CD4-positive, alpha-beta T cell (primary cell): ENCODE results near the gene SLIRP. TPM values are rescaled to one million over a fixed set of nuclear protein-coding genes. Genes with fewer than 3 reads are reported as not detected.

Experiments
- ATAC-seq: fragments of 200-7000 bp; cut with Tn5 transposase; one replicate; pipeline ENCODE4 v1.10.0; 2022; ENCODE audit warnings: mild to moderate bottlenecking; ENCODE audit not compliant: poor library complexity
- CTCF ChIA-PET: fragments of 350-600 bp; sonication (Branson Sonifier 250); formaldehyde crosslinking; loops from one replicate; lab custom pipeline; 2021; ENCODE audit warnings: antibody characterized with exemption, inconsistent platforms; lab: Charles Lee
- POLR2A ChIA-PET: fragments of 350-600 bp; sonication (Branson Sonifier 250); formaldehyde crosslinking; loops from one replicate; lab custom pipeline; 2021; ENCODE audit warnings: antibody characterized with exemption, inconsistent platforms; lab: Charles Lee
- DNase-seq, 14 experiments: peaks; one replicate each; pipeline ENCODE4 v3.0.0-alpha.2; 2013 to 2020; ENCODE audit warnings: mixed read lengths in 2 of 14
- H3K27ac ChIP-seq, 2 donors: one replicate each; pipeline versions ENCODE4 v1.5.1 to v1.7.0; 2013; ENCODE audit warnings: low read length in 2 of 2, low read depth in 1 of 2, mild to moderate bottlenecking in 1 of 2
- H3K27me3 ChIP-seq, 2 experiments: 1 replicate in 1 of 2; 2 replicates in 1 of 2; pipeline versions ENCODE4 v1.6.1 to v1.7.0; 2013; ENCODE audit warnings: low read length in 2 of 2, control low read depth in 1 of 2, mild to moderate bottlenecking in 1 of 2, moderate library complexity in 1 of 2; ENCODE audit not compliant: insufficient read depth in 2 of 2, control insufficient read depth in 1 of 2
- H3K36me3 ChIP-seq: one replicate; pipeline ENCODE4 v1.6.1; 2013; ENCODE audit warnings: low read length, control low read depth; ENCODE audit not compliant: insufficient read depth
- H3K4me1 ChIP-seq: one replicate; pipeline ENCODE4 v1.6.1; 2013; ENCODE audit warnings: low read length, control low read depth; ENCODE audit not compliant: insufficient read depth
- H3K4me3 ChIP-seq: one replicate; pipeline ENCODE4 v1.5.1; 2013; ENCODE audit warnings: mild to moderate bottlenecking, low read length, moderate library complexity
- H3K9me3 ChIP-seq, 2 experiments: 1 replicate in 1 of 2; 2 replicates in 1 of 2; pipeline versions ENCODE4 v1.6.1 to v1.7.0; 2013; ENCODE audit warnings: low read length in 2 of 2, mild to moderate bottlenecking in 2 of 2, control low read depth in 1 of 2, moderate library complexity in 1 of 2; ENCODE audit not compliant: control insufficient read depth in 1 of 2, insufficient read depth in 1 of 2
- H3K27ac Mint-ChIP-seq: one replicate; pipeline ENCODE4 v1.8.0; 2020; ENCODE audit warnings: mixed read lengths
- H3K27me3 Mint-ChIP-seq: one replicate; pipeline ENCODE4 v1.8.0; 2021; ENCODE audit warnings: mixed read lengths
- H3K36me3 Mint-ChIP-seq: one replicate; pipeline ENCODE4 v1.8.0; 2021; ENCODE audit warnings: low read depth, mixed read lengths
- H3K4me1 Mint-ChIP-seq: one replicate; pipeline ENCODE4 v1.8.0; 2021; ENCODE audit warnings: low read depth, mixed read lengths
- H3K4me3 Mint-ChIP-seq: one replicate; pipeline ENCODE4 v1.8.0; 2020; ENCODE audit warnings: mild to moderate bottlenecking, mixed read lengths
- H3K9me3 Mint-ChIP-seq: one replicate; pipeline ENCODE4 v1.8.0; 2020; ENCODE audit warnings: mixed read lengths
- intact Hi-C, 2 experiments: fragments of 100-400 bp; cut with DNase I in 1 of 2; cut with micrococcal nuclease in 1 of 2; formaldehyde crosslinking; loops; one replicate each; pipeline versions ENCODE4 v1.15.1 to v1.9.0; 2023 to 2025; cut with DNase I, micrococcal nuclease
- total RNA-seq, 174 experiments: library from RNA in 2 of 174; stranded (reverse) in 2 of 174; gene quantifications; one replicate each; pipeline ENCODE4 v1.2.3 and lab custom pipeline; 2021 to 2026
- TF ChIP-seq, protein P1 (sequence below): fragments of 200-600 bp; IDR thresholded peaks from one replicate; pipeline ENCODE4 v1.8.0; 2022; ENCODE audit warnings: antibody characterized with exemption, mild to moderate bottlenecking

The SLIRP gene
- total RNA-seq, 2 experiments from 2014 or later = 46.8 to 49.7 TPM

- peak overlapping the region; percentile 4 for H3K27ac Mint-ChIP-seq
- no peaks in the 10 kb centered on the region for H3K9me3 Mint-ChIP-seq
- Histone ChIP-seq H3K4me1 (no peaks in the 10 kb centered on the region), H3K4me3 (no peak overlapping the region), H3K36me3 (peaks cover 97% of the 10 kb centered on the region), H3K27me3 (no peaks in the 10 kb centered on the region), H3K27ac (no peak overlapping the region), H3K9me3 (no peaks in the 10 kb centered on the region)
- ATAC-seq (no peak), DNase-seq (no peak)
- no peaks in the 10 kb centered on the region for H3K4me1 Mint-ChIP-seq
- CTCF ChIA-PET = no interaction called here
- intact Hi-C loops = no loop called here
- H3K4me3 Mint-ChIP-seq = no peak overlapping the region
- no peaks in the 10 kb centered on the region for H3K27me3 Mint-ChIP-seq
- peaks cover 96% of the 10 kb centered on the region for H3K36me3 Mint-ChIP-seq
- TF ChIP-seq, protein P1, sequence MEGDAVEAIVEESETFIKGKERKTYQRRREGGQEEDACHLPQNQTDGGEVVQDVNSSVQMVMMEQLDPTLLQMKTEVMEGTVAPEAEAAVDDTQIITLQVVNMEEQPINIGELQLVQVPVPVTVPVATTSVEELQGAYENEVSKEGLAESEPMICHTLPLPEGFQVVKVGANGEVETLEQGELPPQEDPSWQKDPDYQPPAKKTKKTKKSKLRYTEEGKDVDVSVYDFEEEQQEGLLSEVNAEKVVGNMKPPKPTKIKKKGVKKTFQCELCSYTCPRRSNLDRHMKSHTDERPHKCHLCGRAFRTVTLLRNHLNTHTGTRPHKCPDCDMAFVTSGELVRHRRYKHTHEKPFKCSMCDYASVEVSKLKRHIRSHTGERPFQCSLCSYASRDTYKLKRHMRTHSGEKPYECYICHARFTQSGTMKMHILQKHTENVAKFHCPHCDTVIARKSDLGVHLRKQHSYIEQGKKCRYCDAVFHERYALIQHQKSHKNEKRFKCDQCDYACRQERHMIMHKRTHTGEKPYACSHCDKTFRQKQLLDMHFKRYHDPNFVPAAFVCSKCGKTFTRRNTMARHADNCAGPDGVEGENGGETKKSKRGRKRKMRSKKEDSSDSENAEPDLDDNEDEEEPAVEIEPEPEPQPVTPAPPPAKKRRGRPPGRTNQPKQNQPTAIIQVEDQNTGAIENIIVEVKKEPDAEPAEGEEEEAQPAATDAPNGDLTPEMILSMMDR = no peak
- POLR2A ChIA-PET = no interaction called here
Measured at GRCh38 chr14:77730976-77731497, 23.1 kb downstream of the SLIRP start.

DNA sequence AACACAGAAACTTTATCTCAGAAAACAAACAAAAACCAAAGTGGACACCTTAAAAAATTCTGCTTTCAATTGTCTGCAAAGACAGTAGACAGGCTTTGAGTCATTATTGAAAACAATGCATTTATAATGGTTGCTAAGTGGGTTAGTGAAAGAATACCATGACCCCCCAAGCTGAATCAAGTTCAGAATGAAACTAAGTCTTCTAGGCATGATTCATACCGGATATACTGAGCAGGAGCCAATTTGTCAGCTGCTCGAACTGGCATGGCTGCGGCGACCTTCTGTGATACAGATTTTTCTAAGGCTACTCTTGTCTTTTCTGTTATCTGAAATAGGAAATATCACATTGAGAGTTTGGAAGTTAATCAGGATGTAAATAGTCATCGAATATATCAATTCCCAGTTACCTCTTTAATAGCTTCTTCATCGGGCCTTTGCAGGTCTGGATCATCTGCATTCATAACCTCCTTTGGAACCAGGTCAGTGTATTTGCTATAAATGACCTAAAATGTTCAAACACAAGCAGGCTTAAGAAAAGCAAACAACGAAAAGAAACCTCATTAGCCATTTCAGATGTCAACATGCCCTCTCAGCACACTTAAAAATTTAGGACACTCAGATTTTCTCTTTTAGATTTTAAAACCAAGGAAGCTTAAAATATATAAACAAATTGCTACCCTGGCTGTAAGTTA is 30.8 kb downstream of the SLIRP start:
- no peaks in the 10 kb centered on the region for H3K27me3 Mint-ChIP-seq
- Histone ChIP-seq H3K9me3 (no peaks in the 10 kb centered on the region), H3K27me3 (no peaks in the 10 kb centered on the region), H3K36me3 (peaks cover 69% of the 10 kb centered on the region), H3K27ac (no peak overlapping the region), H3K4me3 (no peak overlapping the region), H3K4me1 (peaks cover 3% of the 10 kb centered on the region)
- peak; percentile 61 for ATAC-seq
- peaks cover 81% of the 10 kb centered on the region for H3K36me3 Mint-ChIP-seq
- CTCF ChIA-PET = interaction anchor here (0.6 to 1.0 kb wide), 2 partner anchors 33 to 137 kb away, joined by 3 read pairs; no protein-coding TSS in a partner anchor
- intact Hi-C loops = no loop called here
- POLR2A ChIA-PET = no interaction called here
- peak overlapping the region; percentile 69 for H3K27ac Mint-ChIP-seq
- H3K4me3 Mint-ChIP-seq = no peak overlapping the region
- no peaks in the 10 kb centered on the region for H3K9me3 Mint-ChIP-seq
- TF ChIP-seq, protein P1 = no peak
- DNase-seq = peak in 4 of 14 experiments; percentile 22 to 38 (median 24)
- peaks cover 20% of the 10 kb centered on the region for H3K4me1 Mint-ChIP-seq

DNA sequence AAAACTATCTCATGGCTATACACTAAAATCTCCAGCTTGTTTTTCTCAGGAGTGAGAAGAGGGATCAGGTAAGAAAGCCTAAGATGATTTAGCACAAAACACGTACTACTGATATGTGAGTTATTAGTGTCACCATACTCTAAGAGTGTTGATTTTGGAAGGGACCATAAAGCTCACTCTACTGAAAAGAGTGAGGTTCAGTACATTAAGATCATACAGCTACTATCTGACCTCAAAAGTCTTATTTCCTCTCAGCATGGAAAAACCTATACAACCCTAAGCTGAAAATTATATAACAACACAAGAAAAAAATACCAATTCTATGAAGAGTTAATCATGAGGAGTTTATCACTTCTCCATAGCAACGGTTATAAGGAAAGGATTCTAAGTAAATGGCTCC is 33.5 kb downstream of the SLIRP start:
- intact Hi-C loops = no loop called here
- peak overlapping the region; percentile 57 for H3K27ac Mint-ChIP-seq

More for the DNA sequence above, 33.5 kb downstream of the SLIRP start:
- ChIA-PET CTCF (interaction anchor here (1.4 kb wide), 1 partner anchor 19 kb away, joined by 4 read pairs; no protein-coding TSS in a partner anchor), POLR2A (no interaction called here)
- DNase-seq (no peak), ATAC-seq (no peak)
- peaks cover 64% of the 10 kb centered on the region for H3K36me3 ChIP-seq
- Mint-ChIP-seq H3K9me3 (no peaks in the 10 kb centered on the region), H3K36me3 (peaks cover 82% of the 10 kb centered on the region), H3K27me3 (no peaks in the 10 kb centered on the region), H3K4me1 (peaks cover 35% of the 10 kb centered on the region), H3K4me3 (no peak overlapping the region)
- H3K27ac ChIP-seq = no peak overlapping the region
- peaks cover 3% of the 10 kb centered on the region for H3K4me1 ChIP-seq
- TF ChIP-seq, protein P1 = no peak
- no peaks in the 10 kb centered on the region for H3K27me3 ChIP-seq
- no peak overlapping the region for H3K4me3 ChIP-seq
- no peaks in the 10 kb centered on the region for H3K9me3 ChIP-seq
